IMR-90 (cell line): Measurements from ENCODE around the gene GIPR. TPM values are rescaled to one million over a fixed set of nuclear protein-coding genes. Genes with fewer than 3 reads are reported as not detected.

Experiments
- ATAC-seq: fragments of 200-7000 bp; cut with Tn5 transposase; 2 replicates; pipeline ENCODE4 v1.9.1; 2020; ENCODE audit warnings: low read depth, mild to moderate bottlenecking, moderate library complexity
- BruUV-seq: library from RNA; stranded (reverse); fragments of 400-500 nt; replicated peaks from 2 replicates; lab custom pipeline; 2021; lab: Mats Ljungman, UMichigan
- CTCF ChIA-PET: fragments of 300-600 bp; formaldehyde crosslinking; extraction: SDS; loops from one replicate; lab custom pipeline; 2021; ENCODE audit warnings: antibody characterized with exemption; lab: Yijun Ruan, JAX
- POLR2A ChIA-PET: fragments of 300-600 bp; sonication (Branson Sonifier 250); formaldehyde crosslinking; loops from one replicate; lab custom pipeline; 2022; ENCODE audit warnings: antibody characterized with exemption; ENCODE audit not compliant: unreplicated experiment; lab: Charles Lee
- DNase-seq: peaks from one replicate; pipeline ENCODE4 v3.0.0; 2013
- H2AFZ ChIP-seq: replicated peaks from 2 replicates; pipeline ENCODE3; 2013; ENCODE audit warnings: low read length, mild to moderate bottlenecking; ENCODE audit not compliant: poor library complexity
- H2AK5ac ChIP-seq: 2 replicates; pipeline ENCODE4 v1.6.1; 2013; ENCODE audit warnings: low read depth, low read length, inconsistent platforms
- H2AK9ac ChIP-seq: replicated peaks from 2 replicates; pipeline ENCODE3; 2013; ENCODE audit warnings: mild to moderate bottlenecking, low read depth, low read length, moderate library complexity; ENCODE audit not compliant: poor library complexity
- H2BK120ac ChIP-seq: 2 replicates; pipeline ENCODE4 v1.6.1; 2013; ENCODE audit warnings: low read depth, low read length, inconsistent platforms
- H2BK15ac ChIP-seq: 3 replicates; pipeline ENCODE4 v1.6.1; 2013; ENCODE audit warnings: low read depth, low read length, inconsistent platforms
- H2BK20ac ChIP-seq: 2 replicates; pipeline ENCODE4 v1.6.1; 2013; ENCODE audit warnings: low read depth, mild to moderate bottlenecking, inconsistent platforms, low read length, moderate library complexity
- H2BK5ac ChIP-seq: 2 replicates; pipeline ENCODE4 v1.6.1; 2013; ENCODE audit warnings: mild to moderate bottlenecking, low read depth, low read length, inconsistent platforms; ENCODE audit not compliant: poor library complexity, severe bottlenecking
- H3K14ac ChIP-seq: replicated peaks from 2 replicates; pipeline ENCODE4 v1.6.1; 2013; ENCODE audit warnings: low read depth, low read length, inconsistent platforms
- H3K18ac ChIP-seq: 2 replicates; pipeline ENCODE4 v1.6.1; 2013; ENCODE audit warnings: low read depth, low read length, control low read depth
- H3K23ac ChIP-seq: 2 replicates; pipeline ENCODE4 v1.6.1; 2013; ENCODE audit warnings: low read depth, low read length, inconsistent platforms
- H3K27ac ChIP-seq: 2 replicates; pipeline ENCODE4 v1.5.1; 2013; ENCODE audit warnings: mild to moderate bottlenecking, control low read depth, low read length; ENCODE audit not compliant: insufficient read depth
- H3K27me3 ChIP-seq: 2 replicates; pipeline ENCODE4 v1.6.1; 2013; ENCODE audit warnings: low read length; ENCODE audit not compliant: control insufficient read depth, insufficient read depth
- H3K36me3 ChIP-seq: 2 replicates; pipeline ENCODE4 v1.6.1; 2013; ENCODE audit warnings: low read length, mixed read lengths; ENCODE audit not compliant: control insufficient read depth, insufficient read depth
- H3K4ac ChIP-seq: 2 replicates; pipeline ENCODE4 v1.6.1; 2013; ENCODE audit warnings: low read depth, low read length, inconsistent platforms
- H3K4me1 ChIP-seq: 2 replicates; pipeline ENCODE4 v1.6.1; 2013; ENCODE audit warnings: low read length, mixed read lengths; ENCODE audit not compliant: control insufficient read depth, insufficient read depth
- H3K4me2 ChIP-seq: 2 replicates; pipeline ENCODE4 v1.6.1; 2013; ENCODE audit warnings: low read depth, mild to moderate bottlenecking, control low read depth, low read length, moderate library complexity
- H3K4me3 ChIP-seq: 2 replicates; pipeline ENCODE4 v1.5.1; 2013; ENCODE audit warnings: low read depth, mild to moderate bottlenecking, control low read depth, low read length, moderate library complexity; ENCODE audit not compliant: insufficient read depth
- H3K56ac ChIP-seq: 2 replicates; pipeline ENCODE4 v1.6.1; 2013; ENCODE audit warnings: low read length, inconsistent platforms; ENCODE audit not compliant: insufficient read depth; ENCODE audit errors: extremely low read depth
- H3K79me1 ChIP-seq, 2 experiments: 2 replicates each; pipeline ENCODE4 v1.6.1; 2013; ENCODE audit warnings: low read length in 2 of 2, inconsistent platforms in 1 of 2, low read depth in 1 of 2
- H3K9ac ChIP-seq: 2 replicates; pipeline ENCODE4 v1.6.1; 2013; ENCODE audit warnings: low read depth, low read length, control low read depth
- H3K9me1 ChIP-seq: 2 replicates; pipeline ENCODE4 v1.6.1; 2013; ENCODE audit warnings: low read length, inconsistent platforms; ENCODE audit not compliant: insufficient read depth
- H3K9me3 ChIP-seq: 2 replicates; pipeline ENCODE4 v1.6.1; 2013; ENCODE audit warnings: low read length; ENCODE audit not compliant: control insufficient read depth, insufficient read depth
- H4K20me1 ChIP-seq: 2 replicates; pipeline ENCODE4 v1.6.1; 2013; ENCODE audit warnings: low read length, inconsistent platforms; ENCODE audit not compliant: insufficient read depth
- H4K5ac ChIP-seq: 2 replicates; pipeline ENCODE4 v1.6.1; 2013; ENCODE audit warnings: mild to moderate bottlenecking, low read depth, low read length, control low read depth
- H4K8ac ChIP-seq, 2 experiments: 2 replicates each; pipeline ENCODE4 v1.6.1; 2013; ENCODE audit warnings: low read depth in 2 of 2, low read length in 2 of 2, control low read depth in 1 of 2, inconsistent platforms in 1 of 2
- H4K91ac ChIP-seq: 2 replicates; pipeline ENCODE4 v1.6.1; 2013; ENCODE audit warnings: low read depth, low read length, inconsistent platforms; ENCODE audit not compliant: insufficient read depth
- BHLHE40 ChIP-seq: fragments of 150-350 bp; IDR thresholded peaks from 2 replicates; pipeline ENCODE4 v1.6.1; 2016; ENCODE audit warnings: mild to moderate bottlenecking, low read depth, low read length
- CEBPB ChIP-seq: IDR thresholded peaks from 2 replicates; pipeline ENCODE4 v1.6.1; 2012; ENCODE audit warnings: low read depth, low read length, improper control_type of control experiment
- CHD1 ChIP-seq: IDR thresholded peaks from 2 replicates; pipeline ENCODE4 v1.6.1; 2012; ENCODE audit warnings: low read depth, low read length, improper control_type of control experiment
- CTCF ChIP-seq: conservative IDR thresholded peaks from 2 replicates; pipeline ENCODE4 v1.5.1; 2012; ENCODE audit warnings: mild to moderate bottlenecking, low read depth, low read length, improper control_type of control experiment
- ELK1 ChIP-seq: fragments of 150-350 bp; IDR thresholded peaks from 2 replicates; pipeline ENCODE4 v1.6.1; 2016; ENCODE audit warnings: low read depth, mild to moderate bottlenecking, low read length, moderate library complexity, borderline replicate concordance
- FOS ChIP-seq: fragments of 150-350 bp; IDR thresholded peaks from 2 replicates; pipeline ENCODE4 v1.6.1; 2016; ENCODE audit warnings: low read depth, low read length
- MAFK ChIP-seq: IDR thresholded peaks from 2 replicates; pipeline ENCODE4 v1.6.1; 2012; ENCODE audit warnings: low read depth, low read length, improper control_type of control experiment
- MAZ ChIP-seq: IDR thresholded peaks from 2 replicates; pipeline ENCODE4 v1.6.1; 2012; ENCODE audit warnings: low read depth, mild to moderate bottlenecking, low read length, improper control_type of control experiment, moderate library complexity, borderline replicate concordance
- MXI1 ChIP-seq: IDR thresholded peaks from 2 replicates; pipeline ENCODE4 v1.6.1; 2012; ENCODE audit warnings: low read depth, mild to moderate bottlenecking, low read length, moderate library complexity, borderline replicate concordance
- RCOR1 ChIP-seq: IDR thresholded peaks from 2 replicates; pipeline ENCODE4 v1.6.1; 2012; ENCODE audit warnings: mild to moderate bottlenecking, low read length, improper control_type of control experiment; ENCODE audit not compliant: insufficient replicate concordance
- RFX5 ChIP-seq: IDR thresholded peaks from 2 replicates; pipeline ENCODE4 v1.8.0; 2012; ENCODE audit warnings: low read depth, mild to moderate bottlenecking, low read length, moderate library complexity
- USF2 ChIP-seq: fragments of 150-350 bp; IDR thresholded peaks from 2 replicates; pipeline ENCODE4 v1.6.1; 2017; ENCODE audit warnings: mild to moderate bottlenecking, antibody characterized with exemption, low read length, low read depth
- WGBS, 2 experiments: methylation state at CpG; one replicate each; pipeline versions ENCODE4 v1.1.5 to v1.1.7; 2013; ENCODE audit warnings: missing lambda C conversion rate in 2 of 2; ENCODE audit not compliant: insufficient read length in 1 of 2; ENCODE audit errors: extremely low coverage in 2 of 2; 5-methylcytosine and 5-hydroxymethylcytosine counted together
- dilution Hi-C: fragments of 300-500 bp; cut with HindIII; formaldehyde crosslinking; loops from one replicate; pipeline ENCODE4 v1.14.3; 2018; ENCODE audit warnings: low sequenced_read_pairs; ENCODE audit not compliant: unreplicated experiment
- in situ Hi-C: fragments of 300-500 bp; cut with MboI; formaldehyde crosslinking; loops from 3 replicates; pipeline ENCODE4 v1.14.3; 2019; ENCODE audit warnings: low sequenced_read_pairs, inconsistent platforms, mixed read lengths
- intact Hi-C: fragments of 100-400 bp; cut with micrococcal nuclease; formaldehyde crosslinking; loops from 2 replicates; pipeline ENCODE4 v1.10.0; 2022
- polyA plus RNA-seq, 3 experiments: library from polyadenylated mRNA; depleted of rRNA; stranded (reverse); fragments of >200 nt; gene quantifications; 2 replicates each; pipeline ENCODE4 v1.2.3, GENCODE V29; 2012; ENCODE audit warnings: low replicate concordance in 1 of 3
- total RNA-seq: library from RNA; depleted of rRNA; stranded (reverse); fragments of >200 nt; gene quantifications from 2 replicates; pipeline ENCODE4 v1.2.3, GENCODE V29; 2012

The GIPR gene
- total and polyA plus RNA-seq, 2 of the 4 experiments (the other 2 are of a cell fraction), result 0.18 to 1.2 TPM

- Histone ChIP-seq H3K4ac (no peak overlapping the region), H4K8ac (no peak overlapping the region), H3K4me2 (no peak overlapping the region), H2AFZ (peak overlapping the region; percentile 43), H2AK5ac (peak overlapping the region; percentile 43; the same call in 1 of the 2 replicates), H4K20me1 (no peaks in the 10 kb centered on the region), H3K14ac (0 out of 2 replicates have a peak overlapping the region, but pooled peaks have one; percentile 63), H3K36me3 (no peaks in the 10 kb centered on the region), H3K23ac (0 out of 2 replicates have a peak overlapping the region, but pooled peaks have one; percentile 24), H2BK120ac (no peak overlapping the region), H3K27ac (no peak overlapping the region), H3K4me3 (no peak overlapping the region), H2AK9ac (peak overlapping the region; percentile 70), H3K79me1 (no peaks in the 10 kb centered on the region), H3K9me3 (no peaks in the 10 kb centered on the region), H3K27me3 (peaks cover 25% of the 10 kb centered on the region), H3K4me1 (peaks cover 5% of the 10 kb centered on the region), H4K5ac (no peak overlapping the region), H3K18ac (no peak overlapping the region), H2BK5ac (no peak overlapping the region), H2BK15ac (no peak overlapping the region), H3K9me1 (peaks cover 8% of the 10 kb centered on the region), H4K91ac (no peak overlapping the region), H3K56ac (no peak overlapping the region), H3K9ac (no peak overlapping the region), H2BK20ac (no peak overlapping the region)
- dilution Hi-C loops, result no loop called here
- no TSS peak for BruUV-seq
- in situ Hi-C loops, result no loop called here
- WGBS, 2 experiments, result 62% methylated on average over 5 of the region's 7 CpGs; no CpG with 5 or more reads in 1 of the 2 experiments
- ATAC-seq (no peak), DNase-seq (no peak)
- POLR2A ChIA-PET, result no interaction called here
- TF ChIP-seq MAZ (no peak), USF2 (no peak), FOS (no peak), RCOR1 (no peak), CEBPB (no peak), MAFK (no peak), RFX5 (no peak), MXI1 (no peak), ELK1 (no peak), CTCF (no peak), CHD1 (no peak), BHLHE40 (no peak)
- intact Hi-C loops, result no loop called here
- CTCF ChIA-PET, result no interaction called here
Measured at GRCh38 chr19:45664575-45664974, 3.4 kb upstream of the GIPR start.
